HepG2 (cell line): Measurements from ENCODE around the gene INPP5K. TPM values are rescaled to one million over a fixed set of nuclear protein-coding genes. Genes with fewer than 3 reads are reported as not detected.

Experiments used
- ADNP ChIP-seq: sonication (generic); formaldehyde crosslinking; IDR thresholded peaks from 2 replicates; pipeline ENCODE4 v1.4.0; 2020; ENCODE audit warnings: missing genetic modification reagents
- ARNT2 ChIP-seq: sonication (generic); formaldehyde crosslinking; IDR thresholded peaks from 2 replicates; pipeline ENCODE4 v1.8.0; 2022; ENCODE audit warnings: mild to moderate bottlenecking, low read depth, missing genetic modification reagents, moderate library complexity
- CHD2 ChIP-seq: IDR thresholded peaks from 2 replicates; pipeline ENCODE4 v1.6.1; 2011; ENCODE audit warnings: low read depth, low read length, improper control_type of control experiment
- GATA4 ChIP-seq: sonication (generic); IDR thresholded peaks from 2 replicates; pipeline ENCODE4 v1.6.1; 2016; ENCODE audit warnings: antibody characterized with exemption, low read depth, borderline replicate concordance
- KLF9 ChIP-seq: IDR thresholded peaks from 2 replicates; pipeline ENCODE4 v1.6.1; 2016; ENCODE audit warnings: low read depth
- NCOA5 ChIP-seq: sonication (generic); formaldehyde crosslinking; IDR thresholded peaks from 2 replicates; pipeline ENCODE4 v1.4.0; 2020; ENCODE audit warnings: missing genetic modification reagents
- ONECUT2 ChIP-seq: sonication (generic); formaldehyde crosslinking; IDR thresholded peaks from 2 replicates; pipeline ENCODE4 v1.4.0; 2020; ENCODE audit warnings: missing genetic modification reagents
- RBAK ChIP-seq: sonication (generic); formaldehyde crosslinking; IDR thresholded peaks from 2 replicates; pipeline ENCODE4 v1.5.1; 2020; ENCODE audit warnings: mild to moderate bottlenecking, missing genetic modification reagents
- YEATS4 ChIP-seq: sonication (generic); formaldehyde crosslinking; IDR thresholded peaks from 2 replicates; pipeline ENCODE4 v1.4.0; 2020; ENCODE audit warnings: missing genetic modification reagents, borderline replicate concordance
- ZNF20 ChIP-seq: sonication (generic); formaldehyde crosslinking; IDR thresholded peaks from 2 replicates; pipeline ENCODE4 v1.4.0; 2020; ENCODE audit warnings: mild to moderate bottlenecking, moderate library complexity, missing genetic modification reagents
- ZNF282 ChIP-seq: fragments of 450-650 bp; IDR thresholded peaks from 2 replicates; pipeline ENCODE4 v1.6.1; 2018; ENCODE audit not compliant: partially characterized antibody
- ZNF614 ChIP-seq: IDR thresholded peaks from 2 replicates; pipeline ENCODE4 v1.6.1; 2018; ENCODE audit warnings: missing biosample characterization, missing genetic modification reagents, inconsistent platforms, borderline replicate concordance
- ZNF777 ChIP-seq: sonication (generic); formaldehyde crosslinking; IDR thresholded peaks from 2 replicates; pipeline ENCODE4 v1.4.0; 2020; ENCODE audit warnings: missing genetic modification reagents
- polyA plus RNA-seq, 8 experiments: library from polyadenylated mRNA; depleted of rRNA in 3 of 8; stranded (reverse) in 7 of 8; unstranded in 1 of 8; fragments of >200 nt; fragmentation: Illumina TruSeq in 4 of 8; extraction: Trizol in 4 of 8; gene quantifications; 2 replicates each; pipeline versions ENCODE4 v1.2.1 to v1.2.3, GENCODE V29; 2011 to 2016; ENCODE audit warnings: low read depth in 4 of 8, missing spikeins in 1 of 8, mixed read lengths in 1 of 8; ENCODE audit not compliant: insufficient read depth in 1 of 8
- total RNA-seq, 5 experiments: library from RNA; depleted of rRNA; stranded (reverse); fragments of >200 nt; fragmentation: Illumina TruSeq; extraction: Trizol; gene quantifications; 2 replicates each; pipeline ENCODE4 v1.2.3, GENCODE V29; 2016; ENCODE audit warnings: low read depth in 1 of 5
- TF ChIP-seq, protein P1 (sequence below): sonication (generic); formaldehyde crosslinking; IDR thresholded peaks from 2 replicates; pipeline ENCODE4 v1.5.0; 2020; ENCODE audit warnings: missing genetic modification reagents, mild to moderate bottlenecking, borderline replicate concordance
- TF ChIP-seq, protein P2 (sequence below): sonication (generic); formaldehyde crosslinking; IDR thresholded peaks from 2 replicates; pipeline ENCODE4 v1.4.0; 2020; ENCODE audit warnings: low read depth, mild to moderate bottlenecking, missing genetic modification reagents
- TF ChIP-seq, protein P3 (sequence below): sonication (generic); formaldehyde crosslinking; conservative IDR thresholded peaks from 2 replicates; pipeline ENCODE4 v1.8.0; 2022; ENCODE audit warnings: mild to moderate bottlenecking, moderate library complexity, missing genetic modification reagents
- TF ChIP-seq, protein P4 (sequence below): sonication (generic); formaldehyde crosslinking; IDR thresholded peaks from 2 replicates; pipeline ENCODE4 v1.4.0; 2020; ENCODE audit warnings: missing genetic modification reagents, mild to moderate bottlenecking, borderline replicate concordance
- TF ChIP-seq, protein P5 (sequence below): sonication (generic); formaldehyde crosslinking; IDR thresholded peaks from 2 replicates; pipeline ENCODE4 v1.5.1; 2020; ENCODE audit warnings: missing genetic modification reagents, mild to moderate bottlenecking, borderline replicate concordance
- TF ChIP-seq, protein P6 (sequence below): sonication (generic); formaldehyde crosslinking; IDR thresholded peaks from 2 replicates; pipeline ENCODE4 v1.8.0; 2022; ENCODE audit warnings: mild to moderate bottlenecking, missing genetic modification reagents; ENCODE audit not compliant: insufficient replicate concordance

INPP5K gene
- total and polyA plus RNA-seq, 2 of the 13 experiments (the other 11 are each of a cell fraction or from before 2014, with no cell fraction given): 4.8 to 9.6 TPM

DNA sequence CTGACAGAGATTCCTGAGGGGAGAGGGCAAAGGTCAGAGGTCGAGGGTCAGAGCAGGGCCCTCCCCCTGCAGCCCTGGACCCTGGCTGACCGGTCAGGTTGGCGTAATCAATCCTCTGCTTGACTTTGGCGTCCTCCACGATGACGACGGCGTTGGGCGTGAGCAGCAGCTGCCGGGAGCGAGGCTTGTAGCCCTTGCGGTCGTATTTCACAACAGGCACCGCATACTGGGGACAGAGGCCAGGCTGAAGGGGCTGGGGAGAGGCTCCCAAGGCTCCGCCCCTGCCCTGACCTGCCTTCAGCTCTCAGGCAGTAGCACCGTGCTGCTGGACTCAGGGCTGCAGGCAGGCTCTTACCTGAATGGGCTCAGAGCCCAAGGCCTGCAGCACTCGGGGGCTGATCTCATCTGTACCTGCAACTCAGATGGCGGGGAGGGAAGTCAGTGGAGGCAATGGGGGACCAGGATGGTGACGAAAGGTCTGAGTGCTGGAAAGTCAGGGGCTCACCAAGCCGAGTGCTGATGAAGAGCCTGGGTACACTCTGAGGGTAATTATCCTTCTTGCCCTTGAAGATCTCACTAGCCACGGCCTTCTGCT is 48.4 kb downstream of the INPP5K start (continued):
- TF ChIP-seq ZNF777 (CRISPR knock-in tag): no peak
- TF ChIP-seq, protein P1, sequence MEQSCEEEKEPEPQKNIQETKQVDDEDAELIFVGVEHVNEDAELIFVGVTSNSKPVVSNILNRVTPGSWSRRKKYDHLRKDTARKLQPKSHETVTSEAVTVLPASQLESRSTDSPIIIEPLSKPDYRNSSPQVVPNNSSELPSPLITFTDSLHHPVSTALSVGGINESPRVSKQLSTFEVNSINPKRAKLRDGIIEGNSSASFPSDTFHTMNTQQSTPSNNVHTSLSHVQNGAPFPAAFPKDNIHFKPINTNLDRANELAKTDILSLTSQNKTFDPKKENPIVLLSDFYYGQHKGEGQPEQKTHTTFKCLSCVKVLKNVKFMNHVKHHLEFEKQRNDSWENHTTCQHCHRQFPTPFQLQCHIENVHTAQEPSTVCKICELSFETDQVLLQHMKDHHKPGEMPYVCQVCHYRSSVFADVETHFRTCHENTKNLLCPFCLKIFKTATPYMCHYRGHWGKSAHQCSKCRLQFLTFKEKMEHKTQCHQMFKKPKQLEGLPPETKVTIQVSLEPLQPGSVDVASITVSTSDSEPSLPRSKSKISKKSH (CRISPR knock-in tag): peak; percentile 26; the same call in 1 of the 2 replicates
- no peak for TF ChIP-seq ADNP (CRISPR knock-in tag)
- TF ChIP-seq ZNF20 (CRISPR knock-in tag): no peak
- TF ChIP-seq YEATS4 (CRISPR knock-in tag): no peak
- TF ChIP-seq, protein P2, sequence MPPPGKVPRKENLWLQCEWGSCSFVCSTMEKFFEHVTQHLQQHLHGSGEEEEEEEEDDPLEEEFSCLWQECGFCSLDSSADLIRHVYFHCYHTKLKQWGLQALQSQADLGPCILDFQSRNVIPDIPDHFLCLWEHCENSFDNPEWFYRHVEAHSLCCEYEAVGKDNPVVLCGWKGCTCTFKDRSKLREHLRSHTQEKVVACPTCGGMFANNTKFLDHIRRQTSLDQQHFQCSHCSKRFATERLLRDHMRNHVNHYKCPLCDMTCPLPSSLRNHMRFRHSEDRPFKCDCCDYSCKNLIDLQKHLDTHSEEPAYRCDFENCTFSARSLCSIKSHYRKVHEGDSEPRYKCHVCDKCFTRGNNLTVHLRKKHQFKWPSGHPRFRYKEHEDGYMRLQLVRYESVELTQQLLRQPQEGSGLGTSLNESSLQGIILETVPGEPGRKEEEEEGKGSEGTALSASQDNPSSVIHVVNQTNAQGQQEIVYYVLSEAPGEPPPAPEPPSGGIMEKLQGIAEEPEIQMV (CRISPR knock-in tag): no peak; the same call in 1 of the 2 replicates
- no peak for TF ChIP-seq NCOA5 (CRISPR knock-in tag)
- TF ChIP-seq, protein P3, sequence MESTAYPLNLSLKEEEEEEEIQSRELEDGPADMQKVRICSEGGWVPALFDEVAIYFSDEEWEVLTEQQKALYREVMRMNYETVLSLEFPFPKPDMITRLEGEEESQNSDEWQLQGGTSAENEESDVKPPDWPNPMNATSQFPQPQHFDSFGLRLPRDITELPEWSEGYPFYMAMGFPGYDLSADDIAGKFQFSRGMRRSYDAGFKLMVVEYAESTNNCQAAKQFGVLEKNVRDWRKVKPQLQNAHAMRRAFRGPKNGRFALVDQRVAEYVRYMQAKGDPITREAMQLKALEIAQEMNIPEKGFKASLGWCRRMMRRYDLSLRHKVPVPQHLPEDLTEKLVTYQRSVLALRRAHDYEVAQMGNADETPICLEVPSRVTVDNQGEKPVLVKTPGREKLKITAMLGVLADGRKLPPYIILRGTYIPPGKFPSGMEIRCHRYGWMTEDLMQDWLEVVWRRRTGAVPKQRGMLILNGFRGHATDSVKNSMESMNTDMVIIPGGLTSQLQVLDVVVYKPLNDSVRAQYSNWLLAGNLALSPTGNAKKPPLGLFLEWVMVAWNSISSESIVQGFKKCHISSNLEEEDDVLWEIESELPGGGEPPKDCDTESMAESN (CRISPR knock-in tag): peak; percentile 67; the same call in 1 of the 2 replicates
- no peak for TF ChIP-seq ZNF282
- peak; percentile 46; the same call in 1 of the 2 replicates for TF ChIP-seq CHD2
- TF ChIP-seq KLF9 (CRISPR knock-in tag): no peak
- 0 out of 2 replicates have a peak, but pooled peaks have one; percentile 17 for TF ChIP-seq ZNF614
- TF ChIP-seq GATA4: no peak
- TF ChIP-seq, protein P4, sequence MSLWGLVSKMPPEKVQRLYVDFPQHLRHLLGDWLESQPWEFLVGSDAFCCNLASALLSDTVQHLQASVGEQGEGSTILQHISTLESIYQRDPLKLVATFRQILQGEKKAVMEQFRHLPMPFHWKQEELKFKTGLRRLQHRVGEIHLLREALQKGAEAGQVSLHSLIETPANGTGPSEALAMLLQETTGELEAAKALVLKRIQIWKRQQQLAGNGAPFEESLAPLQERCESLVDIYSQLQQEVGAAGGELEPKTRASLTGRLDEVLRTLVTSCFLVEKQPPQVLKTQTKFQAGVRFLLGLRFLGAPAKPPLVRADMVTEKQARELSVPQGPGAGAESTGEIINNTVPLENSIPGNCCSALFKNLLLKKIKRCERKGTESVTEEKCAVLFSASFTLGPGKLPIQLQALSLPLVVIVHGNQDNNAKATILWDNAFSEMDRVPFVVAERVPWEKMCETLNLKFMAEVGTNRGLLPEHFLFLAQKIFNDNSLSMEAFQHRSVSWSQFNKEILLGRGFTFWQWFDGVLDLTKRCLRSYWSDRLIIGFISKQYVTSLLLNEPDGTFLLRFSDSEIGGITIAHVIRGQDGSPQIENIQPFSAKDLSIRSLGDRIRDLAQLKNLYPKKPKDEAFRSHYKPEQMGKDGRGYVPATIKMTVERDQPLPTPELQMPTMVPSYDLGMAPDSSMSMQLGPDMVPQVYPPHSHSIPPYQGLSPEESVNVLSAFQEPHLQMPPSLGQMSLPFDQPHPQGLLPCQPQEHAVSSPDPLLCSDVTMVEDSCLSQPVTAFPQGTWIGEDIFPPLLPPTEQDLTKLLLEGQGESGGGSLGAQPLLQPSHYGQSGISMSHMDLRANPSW (CRISPR knock-in tag): no peak
- no peak for TF ChIP-seq ONECUT2
- TF ChIP-seq ARNT2: no peak; the same call in 1 of the 2 replicates
- no peak; the same call in 1 of the 2 replicates for TF ChIP-seq RBAK (CRISPR knock-in tag)
- TF ChIP-seq, protein P5, sequence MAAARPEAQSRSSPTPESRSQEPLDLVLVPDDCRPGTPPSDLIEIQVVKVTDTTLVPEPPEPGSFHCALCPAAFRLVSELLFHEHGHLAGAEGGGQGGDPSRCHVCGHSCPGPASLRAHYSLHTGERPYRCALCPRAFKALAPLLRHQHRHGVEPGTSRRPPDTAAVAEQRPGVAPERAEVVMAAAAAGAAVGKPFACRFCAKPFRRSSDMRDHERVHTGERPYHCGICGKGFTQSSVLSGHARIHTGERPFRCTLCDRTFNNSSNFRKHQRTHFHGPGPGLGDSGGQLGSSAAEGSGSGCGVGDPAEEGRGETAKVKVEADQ (CRISPR knock-in tag): 0 out of 2 replicates have a peak, but pooled peaks have one; percentile 20
- TF ChIP-seq, protein P6, sequence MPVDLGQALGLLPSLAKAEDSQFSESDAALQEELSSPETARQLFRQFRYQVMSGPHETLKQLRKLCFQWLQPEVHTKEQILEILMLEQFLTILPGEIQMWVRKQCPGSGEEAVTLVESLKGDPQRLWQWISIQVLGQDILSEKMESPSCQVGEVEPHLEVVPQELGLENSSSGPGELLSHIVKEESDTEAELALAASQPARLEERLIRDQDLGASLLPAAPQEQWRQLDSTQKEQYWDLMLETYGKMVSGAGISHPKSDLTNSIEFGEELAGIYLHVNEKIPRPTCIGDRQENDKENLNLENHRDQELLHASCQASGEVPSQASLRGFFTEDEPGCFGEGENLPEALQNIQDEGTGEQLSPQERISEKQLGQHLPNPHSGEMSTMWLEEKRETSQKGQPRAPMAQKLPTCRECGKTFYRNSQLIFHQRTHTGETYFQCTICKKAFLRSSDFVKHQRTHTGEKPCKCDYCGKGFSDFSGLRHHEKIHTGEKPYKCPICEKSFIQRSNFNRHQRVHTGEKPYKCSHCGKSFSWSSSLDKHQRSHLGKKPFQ (CRISPR knock-in tag): no peak
